Measurements from ENCODE around the gene FOXK1.

FOXK1 gene

GRCh38 chr7:4655896-4656295 lies 26.2 kb upstream of the FOXK1 start:
- no peaks in the 10 kb centered on the region for H3K27me3 ChIP-seq (ENCODE audit: insufficient read depth, poor library complexity, severe bottlenecking)
- no peak for TF ChIP-seq POLR2AphosphoS5 (IDR thresholded peaks at IDR 0.05; ENCODE audit: low read depth)
- TF ChIP-seq GABPA (IDR thresholded peaks at IDR 0.05; ENCODE audit: low read depth), result no peak
- no peak for TF ChIP-seq SPI1 (IDR thresholded peaks at IDR 0.05; ENCODE audit: borderline replicate concordance, low read depth)
- TF ChIP-seq REST (IDR thresholded peaks at IDR 0.05; ENCODE audit: insufficient replicate concordance, low read depth), result no peak
- TF ChIP-seq CTCF (IDR thresholded peaks at IDR 0.05; ENCODE audit: insufficient read depth, low read length), result no peak
- DNase-seq (ENCODE audit: low read depth in 1 of 2, low spot score in 1 of 2), result no peak
- H3K4me3 ChIP-seq (replicated peaks; ENCODE audit: insufficient read depth, low read length), result no peak overlapping the region
- no peak overlapping the region for H3K27ac ChIP-seq (replicated peaks)

GRCh38 chr7:4657640-4658417 lies 24.3 kb upstream of the FOXK1 start:
- DNase-seq (ENCODE audit: low read depth in 1 of 2, low spot score in 1 of 2), result no peak
- no peak overlapping the region for H3K4me3 ChIP-seq (replicated peaks; ENCODE audit: insufficient read depth, low read length)
- H3K27me3 ChIP-seq (ENCODE audit: insufficient read depth, poor library complexity, severe bottlenecking), result no peaks in the 10 kb centered on the region
- H3K27ac ChIP-seq (replicated peaks), result no peak overlapping the region
- TF ChIP-seq GABPA (IDR thresholded peaks at IDR 0.05; ENCODE audit: low read depth), result no peak
- TF ChIP-seq REST (IDR thresholded peaks at IDR 0.05; ENCODE audit: insufficient replicate concordance, low read depth), result no peak
- no peak for TF ChIP-seq SPI1 (IDR thresholded peaks at IDR 0.05; ENCODE audit: borderline replicate concordance, low read depth)
- TF ChIP-seq CTCF (IDR thresholded peaks at IDR 0.05; ENCODE audit: insufficient read depth, low read length), result no peak
- TF ChIP-seq POLR2AphosphoS5 (IDR thresholded peaks at IDR 0.05; ENCODE audit: low read depth), result no peak

GRCh38 chr7:4659551-4660286 lies 22.4 kb upstream of the FOXK1 start:
- Histone ChIP-seq H3K27me3 (ENCODE audit: insufficient read depth, poor library complexity, severe bottlenecking) (no peaks in the 10 kb centered on the region), H3K4me3 (replicated peaks; ENCODE audit: insufficient read depth, low read length) (no peak overlapping the region), H3K27ac (replicated peaks) (no peak overlapping the region)
- TF ChIP-seq CTCF (IDR thresholded peaks at IDR 0.05; ENCODE audit: insufficient read depth, low read length) (peak; percentile 8), SPI1 (IDR thresholded peaks at IDR 0.05; ENCODE audit: borderline replicate concordance, low read depth) (no peak), GABPA (IDR thresholded peaks at IDR 0.05; ENCODE audit: low read depth) (peak; percentile 92)
- DNase-seq (ENCODE audit: low read depth in 1 of 2, low spot score in 1 of 2), result peak in 1 of 2 experiments; percentile 56
